Mucosa of rectum (tissue), 2 donors: ENCODE data around the gene GK.
"Not testable (repeated sequence)": the region's sequence is repeated elsewhere in the genome, so short reads cannot be mapped to it uniquely, and the experiment has no call there.

Experiments used
- H3K27ac ChIP-seq, 2 donors: one replicate each; pipeline ENCODE4 v1.7.0; 2013; ENCODE audit warnings: inconsistent platforms in 2 of 2, low read depth in 2 of 2, low read length in 2 of 2
- H3K27me3 ChIP-seq, 2 donors: one replicate each; pipeline ENCODE4 v1.7.0; 2013; ENCODE audit warnings: low read length in 2 of 2; ENCODE audit not compliant: control insufficient read depth in 2 of 2, insufficient read depth in 2 of 2
- H3K36me3 ChIP-seq, 2 donors: one replicate each; pipeline ENCODE4 v1.7.0; 2013; ENCODE audit warnings: low read length in 2 of 2; ENCODE audit not compliant: control insufficient read depth in 2 of 2, insufficient read depth in 2 of 2
- H3K4me1 ChIP-seq, 2 donors: one replicate each; pipeline ENCODE4 v1.7.0; 2013; ENCODE audit warnings: low read length in 2 of 2, mild to moderate bottlenecking in 1 of 2; ENCODE audit not compliant: control insufficient read depth in 2 of 2, insufficient read depth in 2 of 2
- H3K4me3 ChIP-seq, 2 donors: one replicate each; pipeline ENCODE4 v1.7.0; 2013; ENCODE audit warnings: low read length in 2 of 2
- H3K9ac ChIP-seq, 2 donors: one replicate each; pipeline ENCODE4 v1.7.0; 2013; ENCODE audit warnings: low read length in 2 of 2, low read depth in 1 of 2, mild to moderate bottlenecking in 1 of 2
- H3K9me3 ChIP-seq, 2 donors: one replicate each; pipeline ENCODE4 v1.7.0; 2013; ENCODE audit warnings: low read length in 2 of 2; ENCODE audit not compliant: control insufficient read depth in 2 of 2
- donor health status: healthy.
- donor health status: Normal muscosa, but diverticular disease.

The GK gene

GRCh38 chrX:30626402-30626801 is 26.8 kb upstream of the GK start:
- peaks cover 0 to 2% of the 10 kb centered on the region in 2 donors for H3K4me1 ChIP-seq
- H3K9me3 ChIP-seq: peaks cover 3 to 8% of the 10 kb centered on the region in 2 donors
- no peaks in the 10 kb centered on the region for H3K36me3 ChIP-seq
- no peak overlapping the region for H3K27ac ChIP-seq
- no peak overlapping the region for H3K4me3 ChIP-seq
- no peaks in the 10 kb centered on the region for H3K27me3 ChIP-seq
- no peak overlapping the region for H3K9ac ChIP-seq

GRCh38 chrX:30627818-30628652 is 25.2 kb upstream of the GK start:
- Histone ChIP-seq H3K27me3 (no peaks in the 10 kb centered on the region), H3K4me3 (peak overlapping the region in 1 of 2 donors; percentile 30), H3K9me3 (no peaks in the 10 kb centered on the region), H3K27ac (peak overlapping the region; percentile 24 to 61), H3K9ac (no peak overlapping the region), H3K36me3 (no peaks in the 10 kb centered on the region), H3K4me1 (peaks cover 0 to 2% of the 10 kb centered on the region in 2 donors)

- H3K9me3 ChIP-seq, H3K4me3 ChIP-seq, H3K27ac ChIP-seq, H3K27me3 ChIP-seq, H3K9ac ChIP-seq, H3K4me1 ChIP-seq, H3K36me3 ChIP-seq: not testable (repeated sequence)
These were observed 19.2 kb upstream of the GK start for GRCh38 chrX:30634070-30634469.

- H3K9ac ChIP-seq: no peak overlapping the region
- H3K27ac ChIP-seq: no peak overlapping the region
- no peaks in the 10 kb centered on the region for H3K4me1 ChIP-seq
- H3K27me3 ChIP-seq: no peaks in the 10 kb centered on the region
- H3K4me3 ChIP-seq: no peak overlapping the region
- H3K36me3 ChIP-seq: no peaks in the 10 kb centered on the region
- no peaks in the 10 kb centered on the region for H3K9me3 ChIP-seq
These were observed 17.6 kb upstream of the GK start for GRCh38 chrX:30635630-30636029.

- no peak overlapping the region for H3K4me3 ChIP-seq
- H3K27me3 ChIP-seq: no peaks in the 10 kb centered on the region
- H3K9ac ChIP-seq: no peak overlapping the region
- H3K36me3 ChIP-seq: no peaks in the 10 kb centered on the region
- no peaks in the 10 kb centered on the region for H3K4me1 ChIP-seq
- H3K27ac ChIP-seq: no peak overlapping the region
- H3K9me3 ChIP-seq: no peaks in the 10 kb centered on the region
These were observed 15.1 kb upstream of the GK start for GRCh38 chrX:30637874-30638815.

- not testable (repeated sequence) for H3K4me3 ChIP-seq, H3K4me1 ChIP-seq, H3K27me3 ChIP-seq, H3K27ac ChIP-seq, H3K9ac ChIP-seq, H3K36me3 ChIP-seq, H3K9me3 ChIP-seq
These were observed 13.5 kb upstream of the GK start for GRCh38 chrX:30639702-30640101.

- no peak overlapping the region for H3K4me3 ChIP-seq
- H3K9ac ChIP-seq: no peak overlapping the region
- no peak overlapping the region for H3K27ac ChIP-seq
- H3K27me3 ChIP-seq: no peaks in the 10 kb centered on the region
- no peaks in the 10 kb centered on the region for H3K36me3 ChIP-seq
- no peaks in the 10 kb centered on the region for H3K4me1 ChIP-seq
- no peaks in the 10 kb centered on the region for H3K9me3 ChIP-seq
These were observed 10.6 kb upstream of the GK start for GRCh38 chrX:30642642-30643041.

- no peaks in the 10 kb centered on the region for H3K36me3 ChIP-seq
- H3K4me1 ChIP-seq: no peaks in the 10 kb centered on the region
- H3K27ac ChIP-seq: peak overlapping the region; percentile 13 to 18
- H3K9ac ChIP-seq: no peak overlapping the region
- no peaks in the 10 kb centered on the region for H3K27me3 ChIP-seq
- H3K9me3 ChIP-seq: no peaks in the 10 kb centered on the region
- no peak overlapping the region for H3K4me3 ChIP-seq
These were observed 9.9 kb upstream of the GK start for GRCh38 chrX:30643313-30643821.

- Histone ChIP-seq H3K9me3 (no peaks in the 10 kb centered on the region), H3K4me1 (peaks cover 0 to 3% of the 10 kb centered on the region in 2 donors), H3K27ac (peak overlapping the region in 1 of 2 donors; percentile 23), H3K36me3 (no peaks in the 10 kb centered on the region), H3K9ac (no peak overlapping the region), H3K4me3 (no peak overlapping the region), H3K27me3 (no peaks in the 10 kb centered on the region)
These were observed 3.4 kb upstream of the GK start for GRCh38 chrX:30649859-30650258.
